ENCODE data around the gene MORC1. TPM values are rescaled to one million over a fixed set of nuclear protein-coding genes. Genes with fewer than 3 reads are reported as not detected.
"Not testable (repeated sequence)": the region's sequence is repeated elsewhere in the genome, so short reads cannot be mapped to it uniquely, and the experiment has no call there.

MORC1 gene
- total RNA-seq, 1 experiment from 2014 or later, result not detected

DNA sequence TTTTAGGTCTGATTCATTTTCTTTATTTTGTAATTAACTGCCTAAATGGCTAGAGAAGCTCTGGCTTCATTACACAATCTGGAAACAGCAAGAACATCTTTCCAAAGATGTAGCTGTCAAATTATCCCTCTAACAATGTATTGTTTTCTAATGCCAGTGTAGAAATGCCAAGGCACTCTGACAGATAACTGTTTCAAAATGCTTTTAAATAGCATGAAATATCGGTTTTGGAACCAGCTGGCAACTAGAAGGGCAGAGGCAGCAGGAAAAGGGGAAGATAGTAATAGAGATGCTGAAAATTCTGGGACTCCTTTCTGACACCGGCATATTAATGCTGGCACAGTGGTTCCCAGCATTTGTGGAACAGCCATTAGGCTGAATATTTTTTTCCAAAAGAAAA is 26.1 kb downstream of the MORC1 start:
- Mint-ChIP-seq H3K4me1 (ENCODE audit: low read depth, unreplicated experiment) (no peaks in the 10 kb centered on the region), H3K4me3 (ENCODE audit: low read depth, unreplicated experiment) (no peak overlapping the region), H3K27ac (ENCODE audit: unreplicated experiment) (no peak overlapping the region), H3K27me3 (ENCODE audit: unreplicated experiment) (no peaks in the 10 kb centered on the region), H3K9me3 (ENCODE audit: low read depth, unreplicated experiment) (no peaks in the 10 kb centered on the region), H3K36me3 (ENCODE audit: insufficient read depth, unreplicated experiment) (no peaks in the 10 kb centered on the region)
- no TSS peak for BruUV-seq (replicated peaks)
- CTCF ChIA-PET, result no interaction called here
- intact Hi-C loops (cut with micrococcal nuclease; ENCODE audit: unreplicated experiment), result loop anchor here (10.0 kb wide), 1 partner anchor 133 kb away; no protein-coding TSS in a partner anchor
- TF ChIP-seq, protein P1, sequence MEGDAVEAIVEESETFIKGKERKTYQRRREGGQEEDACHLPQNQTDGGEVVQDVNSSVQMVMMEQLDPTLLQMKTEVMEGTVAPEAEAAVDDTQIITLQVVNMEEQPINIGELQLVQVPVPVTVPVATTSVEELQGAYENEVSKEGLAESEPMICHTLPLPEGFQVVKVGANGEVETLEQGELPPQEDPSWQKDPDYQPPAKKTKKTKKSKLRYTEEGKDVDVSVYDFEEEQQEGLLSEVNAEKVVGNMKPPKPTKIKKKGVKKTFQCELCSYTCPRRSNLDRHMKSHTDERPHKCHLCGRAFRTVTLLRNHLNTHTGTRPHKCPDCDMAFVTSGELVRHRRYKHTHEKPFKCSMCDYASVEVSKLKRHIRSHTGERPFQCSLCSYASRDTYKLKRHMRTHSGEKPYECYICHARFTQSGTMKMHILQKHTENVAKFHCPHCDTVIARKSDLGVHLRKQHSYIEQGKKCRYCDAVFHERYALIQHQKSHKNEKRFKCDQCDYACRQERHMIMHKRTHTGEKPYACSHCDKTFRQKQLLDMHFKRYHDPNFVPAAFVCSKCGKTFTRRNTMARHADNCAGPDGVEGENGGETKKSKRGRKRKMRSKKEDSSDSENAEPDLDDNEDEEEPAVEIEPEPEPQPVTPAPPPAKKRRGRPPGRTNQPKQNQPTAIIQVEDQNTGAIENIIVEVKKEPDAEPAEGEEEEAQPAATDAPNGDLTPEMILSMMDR (IDR thresholded peaks at IDR 0.05; ENCODE audit: unreplicated experiment), result no peak
- DNase-seq, result no peak

- Mint-ChIP-seq H3K27me3 (ENCODE audit: unreplicated experiment) (peaks cover 11% of the 10 kb centered on the region), H3K9me3 (ENCODE audit: low read depth, unreplicated experiment) (no peaks in the 10 kb centered on the region), H3K36me3 (ENCODE audit: insufficient read depth, unreplicated experiment) (no peaks in the 10 kb centered on the region), H3K4me3 (ENCODE audit: low read depth, unreplicated experiment) (no peak overlapping the region), H3K4me1 (ENCODE audit: low read depth, unreplicated experiment) (no peaks in the 10 kb centered on the region), H3K27ac (ENCODE audit: unreplicated experiment) (no peak overlapping the region)
- TF ChIP-seq, protein P1 (IDR thresholded peaks at IDR 0.05; ENCODE audit: unreplicated experiment), result no peak
- DNase-seq, result no peak
- CTCF ChIA-PET, result no interaction called here
- no TSS peak for BruUV-seq (replicated peaks)
- intact Hi-C loops (cut with micrococcal nuclease; ENCODE audit: unreplicated experiment), result loop anchor here (10.0 kb wide), 1 partner anchor 604 kb away; no protein-coding TSS in a partner anchor
These were observed 28.7 kb downstream of the MORC1 start for GRCh38 chr3:109089265-109089664.

GRCh38 chr3:109081746-109082510 is 36.0 kb downstream of the MORC1 start:
- intact Hi-C loops (cut with micrococcal nuclease; ENCODE audit: unreplicated experiment), result loop anchor here (1.0 to 10.0 kb wide), 5 partner anchors 32 to 597 kb away; no protein-coding TSS in a partner anchor
- CTCF ChIA-PET, result interaction anchor here (0.7 to 1.2 kb wide), 3 partner anchors 20 to 142 kb away, joined by 3 to 4 read pairs (median 3); no protein-coding TSS in a partner anchor
- Mint-ChIP-seq H3K9me3 (ENCODE audit: low read depth, unreplicated experiment) (no peaks in the 10 kb centered on the region), H3K36me3 (ENCODE audit: insufficient read depth, unreplicated experiment) (no peaks in the 10 kb centered on the region), H3K27me3 (ENCODE audit: unreplicated experiment) (peaks cover 11% of the 10 kb centered on the region), H3K4me3 (ENCODE audit: low read depth, unreplicated experiment) (no peak overlapping the region), H3K4me1 (ENCODE audit: low read depth, unreplicated experiment) (peaks cover 12% of the 10 kb centered on the region), H3K27ac (ENCODE audit: unreplicated experiment) (peak overlapping the region; percentile 19)
- TF ChIP-seq, protein P1 (IDR thresholded peaks at IDR 0.05; ENCODE audit: unreplicated experiment), result peak; percentile 68
- no TSS peak for BruUV-seq (replicated peaks)
- DNase-seq, result peak; percentile 75

GRCh38 chr3:109080090-109080489 is 37.8 kb downstream of the MORC1 start:
- peaks cover 12% of the 10 kb centered on the region for H3K4me1 Mint-ChIP-seq (ENCODE audit: low read depth, unreplicated experiment)
- CTCF ChIA-PET, result interaction anchor here (0.7 kb wide), 1 partner anchor 580 kb away, joined by 3 read pairs; no protein-coding TSS in a partner anchor
- H3K4me3 Mint-ChIP-seq (ENCODE audit: low read depth, unreplicated experiment); DNase-seq; H3K9me3 Mint-ChIP-seq (ENCODE audit: low read depth, unreplicated experiment); H3K27ac Mint-ChIP-seq (ENCODE audit: unreplicated experiment); BruUV-seq (replicated peaks); H3K36me3 Mint-ChIP-seq (ENCODE audit: insufficient read depth, unreplicated experiment); H3K27me3 Mint-ChIP-seq (ENCODE audit: unreplicated experiment): not testable (repeated sequence)
- intact Hi-C loops (cut with micrococcal nuclease; ENCODE audit: unreplicated experiment), result loop anchor here (5.0 to 10.0 kb wide), 2 partner anchors 163 to 595 kb away; no protein-coding TSS in a partner anchor

GRCh38 chr3:109073116-109073515 is 44.8 kb downstream of the MORC1 start:
- H3K27ac Mint-ChIP-seq (ENCODE audit: unreplicated experiment), result no peak overlapping the region

More at GRCh38 chr3:109073116-109073515, 44.8 kb downstream of the MORC1 start:
- no peaks in the 10 kb centered on the region for H3K9me3 Mint-ChIP-seq (ENCODE audit: low read depth, unreplicated experiment)
- TF ChIP-seq, protein P1 (IDR thresholded peaks at IDR 0.05; ENCODE audit: unreplicated experiment), result no peak
- CTCF ChIA-PET, result no interaction called here
- H3K36me3 Mint-ChIP-seq (ENCODE audit: insufficient read depth, unreplicated experiment), result no peaks in the 10 kb centered on the region
- DNase-seq, result no peak
- no peak overlapping the region for H3K4me3 Mint-ChIP-seq (ENCODE audit: low read depth, unreplicated experiment)
- no TSS peak for BruUV-seq (replicated peaks)
- intact Hi-C loops (cut with micrococcal nuclease; ENCODE audit: unreplicated experiment), result no loop called here
- no peaks in the 10 kb centered on the region for H3K27me3 Mint-ChIP-seq (ENCODE audit: unreplicated experiment)
- H3K4me1 Mint-ChIP-seq (ENCODE audit: low read depth, unreplicated experiment), result no peaks in the 10 kb centered on the region
